ENCODE data around the gene DNAH5. TPM values are rescaled to one million over a fixed set of nuclear protein-coding genes. Genes with fewer than 3 reads are reported as not detected.
"Not testable (repeated sequence)": the region's sequence is repeated elsewhere in the genome, so short reads cannot be mapped to it uniquely, and the experiment has no call there.

DNAH5 gene
- not detected for total RNA-seq

GRCh38 chr5:13944560-13945199 is at the start of gene DNAH5:
Gene DNAH5, minus strand, starts transcription at chr5:13944688. Its CDS starts 250 bp downstream, at chr5:13944438.
- Mint-ChIP-seq H3K27me3 (no peaks in the 10 kb centered on the region), H3K27ac (no peak within 1 kb of the TSS), H3K36me3 (ENCODE audit: low read depth) (no peaks in the 10 kb centered on the region), H3K9me3 (no peaks in the 10 kb centered on the region), H3K4me1 (no peaks in the 10 kb centered on the region), H3K4me3 (no peak within 1 kb of the TSS)
- ChIA-PET POLR2A (no interaction called here), CTCF (no interaction called here)
- no peak for DNase-seq

- no peaks in the 10 kb centered on the region for H3K4me1 Mint-ChIP-seq
- H3K9me3 Mint-ChIP-seq: peaks cover 4% of the 10 kb centered on the region
- CTCF ChIA-PET: no interaction called here
- H3K36me3 Mint-ChIP-seq (ENCODE audit: low read depth): no peaks in the 10 kb centered on the region
- POLR2A ChIA-PET: no interaction called here
- no peak for DNase-seq
- no peak overlapping the region for H3K27ac Mint-ChIP-seq
- H3K27me3 Mint-ChIP-seq: peaks cover 2% of the 10 kb centered on the region
- no peak overlapping the region for H3K4me3 Mint-ChIP-seq
These were observed 49.4 kb upstream of the DNAH5 start for GRCh38 chr5:13993926-13994325.

GRCh38 chr5:13992795-13993194 is 48.3 kb upstream of the DNAH5 start:
- Mint-ChIP-seq H3K27ac (no peak overlapping the region), H3K4me1 (no peaks in the 10 kb centered on the region), H3K36me3 (ENCODE audit: low read depth) (no peaks in the 10 kb centered on the region), H3K27me3 (peaks cover 2% of the 10 kb centered on the region), H3K9me3 (peaks cover 4% of the 10 kb centered on the region), H3K4me3 (no peak overlapping the region)
- CTCF ChIA-PET: no interaction called here
- POLR2A ChIA-PET: no interaction called here
- no peak for DNase-seq

GRCh38 chr5:13991365-13991764 is 46.9 kb upstream of the DNAH5 start:
- H3K4me1 Mint-ChIP-seq: no peaks in the 10 kb centered on the region
- no peak overlapping the region for H3K27ac Mint-ChIP-seq
- POLR2A ChIA-PET: no interaction called here
- CTCF ChIA-PET: no interaction called here
- no peaks in the 10 kb centered on the region for H3K36me3 Mint-ChIP-seq (ENCODE audit: low read depth)
- H3K27me3 Mint-ChIP-seq: peaks cover 2% of the 10 kb centered on the region
- no peak for DNase-seq
- no peaks in the 10 kb centered on the region for H3K9me3 Mint-ChIP-seq
- no peak overlapping the region for H3K4me3 Mint-ChIP-seq

GRCh38 chr5:13990896-13991295 is 46.4 kb upstream of the DNAH5 start:
- no peaks in the 10 kb centered on the region for H3K36me3 Mint-ChIP-seq (ENCODE audit: low read depth)
- H3K4me3 Mint-ChIP-seq: no peak overlapping the region
- no peak for DNase-seq
- POLR2A ChIA-PET: no interaction called here
- H3K9me3 Mint-ChIP-seq: no peaks in the 10 kb centered on the region
- H3K27me3 Mint-ChIP-seq: peaks cover 2% of the 10 kb centered on the region
- H3K4me1 Mint-ChIP-seq: no peaks in the 10 kb centered on the region
- CTCF ChIA-PET: no interaction called here
- no peak overlapping the region for H3K27ac Mint-ChIP-seq

- peaks cover 2% of the 10 kb centered on the region for H3K27me3 Mint-ChIP-seq
- H3K36me3 Mint-ChIP-seq (ENCODE audit: low read depth): no peaks in the 10 kb centered on the region
- H3K4me3 Mint-ChIP-seq: no peak overlapping the region
These were observed 45.3 kb upstream of the DNAH5 start for GRCh38 chr5:13989832-13990231.

GRCh38 chr5:13987843-13988464 is 43.5 kb upstream of the DNAH5 start:
- CTCF ChIA-PET: interaction anchor here (0.5 to 0.6 kb wide), 2 partner anchors 83 to 277 kb away, joined by 3 to 5 read pairs; no protein-coding TSS in a partner anchor
- Mint-ChIP-seq H3K27ac (no peak overlapping the region), H3K9me3 (no peaks in the 10 kb centered on the region), H3K27me3 (peaks cover 2% of the 10 kb centered on the region), H3K36me3 (ENCODE audit: low read depth) (no peaks in the 10 kb centered on the region), H3K4me3 (no peak overlapping the region), H3K4me1 (no peaks in the 10 kb centered on the region)
- POLR2A ChIA-PET: no interaction called here
- peak; percentile 36 for DNase-seq

More at GRCh38 chr5:13989832-13990231, 45.3 kb upstream of the DNAH5 start:
- DNase-seq: no peak
- ChIA-PET CTCF (no interaction called here), POLR2A (no interaction called here)
- Mint-ChIP-seq H3K27ac (no peak overlapping the region), H3K9me3 (no peaks in the 10 kb centered on the region), H3K4me1 (no peaks in the 10 kb centered on the region)

GRCh38 chr5:13985731-13986418 is 41.4 kb upstream of the DNAH5 start:
- H3K27ac Mint-ChIP-seq: no peak overlapping the region
- CTCF ChIA-PET: no interaction called here
- H3K9me3 Mint-ChIP-seq: no peaks in the 10 kb centered on the region
- H3K4me1 Mint-ChIP-seq: no peaks in the 10 kb centered on the region
- no peaks in the 10 kb centered on the region for H3K36me3 Mint-ChIP-seq (ENCODE audit: low read depth)
- no peaks in the 10 kb centered on the region for H3K27me3 Mint-ChIP-seq
- no peak for DNase-seq
- no peak overlapping the region for H3K4me3 Mint-ChIP-seq
- POLR2A ChIA-PET: no interaction called here

GRCh38 chr5:13984888-13985287 is 40.4 kb upstream of the DNAH5 start:
- H3K36me3 Mint-ChIP-seq (ENCODE audit: low read depth); DNase-seq; H3K4me1 Mint-ChIP-seq; H3K9me3 Mint-ChIP-seq; CTCF ChIA-PET; POLR2A ChIA-PET; H3K27me3 Mint-ChIP-seq; H3K4me3 Mint-ChIP-seq; H3K27ac Mint-ChIP-seq: not testable (repeated sequence)

GRCh38 chr5:13976867-13977830 is 32.7 kb upstream of the DNAH5 start:
- CTCF ChIA-PET: no interaction called here

GRCh38 chr5:13976223-13976622 is 31.7 kb upstream of the DNAH5 start:
- H3K27me3 Mint-ChIP-seq: no peaks in the 10 kb centered on the region

More at GRCh38 chr5:13976867-13977830, 32.7 kb upstream of the DNAH5 start:
- Mint-ChIP-seq H3K27ac (no peak overlapping the region), H3K9me3 (no peaks in the 10 kb centered on the region), H3K36me3 (ENCODE audit: low read depth) (no peaks in the 10 kb centered on the region), H3K27me3 (no peaks in the 10 kb centered on the region), H3K4me3 (no peak overlapping the region), H3K4me1 (no peaks in the 10 kb centered on the region)
- no peak for DNase-seq
- POLR2A ChIA-PET: no interaction called here

GRCh38 chr5:13975246-13975645 is 30.8 kb upstream of the DNAH5 start:
- CTCF ChIA-PET: no interaction called here
- no peak for DNase-seq
- POLR2A ChIA-PET: no interaction called here
- H3K36me3 Mint-ChIP-seq (ENCODE audit: low read depth): no peaks in the 10 kb centered on the region
- H3K27me3 Mint-ChIP-seq: no peaks in the 10 kb centered on the region
- no peak overlapping the region for H3K4me3 Mint-ChIP-seq
- H3K4me1 Mint-ChIP-seq: no peaks in the 10 kb centered on the region
- no peaks in the 10 kb centered on the region for H3K9me3 Mint-ChIP-seq
- no peak overlapping the region for H3K27ac Mint-ChIP-seq

More at GRCh38 chr5:13976223-13976622, 31.7 kb upstream of the DNAH5 start:
- no peak for DNase-seq
- no peaks in the 10 kb centered on the region for H3K9me3 Mint-ChIP-seq
- H3K36me3 Mint-ChIP-seq (ENCODE audit: low read depth): no peaks in the 10 kb centered on the region
- H3K27ac Mint-ChIP-seq: no peak overlapping the region
- no peaks in the 10 kb centered on the region for H3K4me1 Mint-ChIP-seq
- H3K4me3 Mint-ChIP-seq: no peak overlapping the region
- CTCF ChIA-PET: no interaction called here
- POLR2A ChIA-PET: no interaction called here

GRCh38 chr5:13973724-13974123 is 29.2 kb upstream of the DNAH5 start:
- H3K4me1 Mint-ChIP-seq: no peaks in the 10 kb centered on the region
- CTCF ChIA-PET: no interaction called here
- no peaks in the 10 kb centered on the region for H3K9me3 Mint-ChIP-seq
- POLR2A ChIA-PET: no interaction called here
- H3K36me3 Mint-ChIP-seq (ENCODE audit: low read depth): no peaks in the 10 kb centered on the region
- no peak overlapping the region for H3K27ac Mint-ChIP-seq
- no peak for DNase-seq
- no peaks in the 10 kb centered on the region for H3K27me3 Mint-ChIP-seq
- H3K4me3 Mint-ChIP-seq: no peak overlapping the region
